Adrenal gland (tissue), 12 donors: ENCODE results near the gene KDF1. TPM values are rescaled to one million over a fixed set of nuclear protein-coding genes. Genes with fewer than 3 reads are reported as not detected.

Experiments
- DNase-seq, 7 donors: peaks; one replicate each; pipeline ENCODE4 v3.0.0-alpha.2; 2019 to 2020
- H3K27ac ChIP-seq, 5 donors: fragments of 200-600 bp; sonication (generic) in 4 of 5; 1 replicate in 3 of 5; 2 replicates in 2 of 5; pipeline versions ENCODE4 v1.5.1 to v1.8.0; 2016 to 2020; ENCODE audit warnings: mild to moderate bottlenecking in 1 of 5
- H3K27me3 ChIP-seq: fragments of 200-600 bp; 2 replicates; pipeline ENCODE4 v1.8.0; 2021
- H3K36me3 ChIP-seq, 2 donors: fragments of 200-600 bp; replicated peaks in 1 of 2; 1 replicate in 1 of 2; 2 replicates in 1 of 2; pipeline versions ENCODE4 v1.5.1 to v1.8.0; 2018 to 2022
- H3K4me1 ChIP-seq, 2 donors: fragments of 200-600 bp; replicated peaks in 1 of 2; 1 replicate in 1 of 2; 2 replicates in 1 of 2; pipeline versions ENCODE4 v1.5.1 to v1.8.0; 2018 to 2021
- H3K4me3 ChIP-seq, 4 donors: fragments of 200-600 bp; sonication (generic) in 3 of 4; one replicate each; pipeline ENCODE4 v1.5.1; 2016 to 2018
- H3K9me3 ChIP-seq, 3 donors: fragments of 200-600 bp; sonication (generic) in 1 of 3; replicated peaks in 1 of 3; 1 replicate in 2 of 3; 2 replicates in 1 of 3; pipeline versions ENCODE4 v1.5.1 to v1.8.0; 2016 to 2021
- CTCF ChIP-seq, 6 experiments: fragments of 450-650 bp in 4 of 6; fragments of 200-600 bp in 2 of 6; sonication (generic) in 1 of 6; IDR thresholded peaks; 1 replicate in 5 of 6; 2 replicates in 1 of 6; pipeline versions ENCODE4 v1.5.1 to v1.8.0; 2016 to 2021; ENCODE audit warnings: antibody characterized with exemption in 6 of 6, mild to moderate bottlenecking in 2 of 6, moderate library complexity in 1 of 6
- POLR2A ChIP-seq, 2 donors: fragments of 450-650 bp; IDR thresholded peaks; one replicate each; pipeline ENCODE4 v1.6.1; 2017; ENCODE audit warnings: antibody characterized with exemption in 2 of 2, mild to moderate bottlenecking in 2 of 2, moderate library complexity in 1 of 2
- WGBS, 4 donors: extraction: QIAGEN DNeasy Blood & Tissue Kit in 2 of 4; methylation state at CpG; one replicate each; pipeline versions ENCODE4 v1.1.5 to v1.1.7; 2013 to 2017; 5-methylcytosine and 5-hydroxymethylcytosine counted together
- intact Hi-C, 2 donors: fragments of 100-400 bp; cut with DNase I; formaldehyde crosslinking; loops; one replicate each; pipeline versions ENCODE4 v1.14.1 to v1.15.0; 2022 to 2023
- polyA plus RNA-seq, 3 donors: library from polyadenylated mRNA; stranded (reverse); fragments of 200-250 nt in 2 of 3; fragments of 350-450 nt in 1 of 3; fragmentation: Illumina TruSeq in 1 of 3; extraction: RNeasy Lipid Tissue Mini Kit (QIAGEN cat#74804) in 1 of 3; gene quantifications; one replicate each; pipeline ENCODE4 v1.2.3, GENCODE V29; 2013 to 2014
- total RNA-seq, 9 donors: library from RNA; depleted of rRNA in 4 of 9; stranded (reverse); fragments of >200 nt in 4 of 9; fragments of 120-200 nt in 1 of 9; fragmentation: NEBNext Ultra II Directional in 1 of 9; extraction: Animal tissue kit (Norgen Biotek cat#: 25700) in 1 of 9; gene quantifications; one replicate each; pipeline versions ENCODE4 v1.1.0 to v1.2.4, GENCODE V29; 2013 to 2023
- donor health status: healthy with polysubstance abuse.
- donor health status: Bipolar disorder and iron deficiency.
- donor health status: DM: yes; HTN: yes; CAD: no.
- donor health status: DM: no; HTN: no; CAD: no.
- donor health status: DM: no; HTN: no; CAD: no.
- donor health status: DM: yes; HTN: yes; CAD: no.

The KDF1 gene
- total and polyA plus RNA-seq, 12 donors, result 0.15 to 4.0 (median 1.2) TPM

GRCh38 chr1:26984291-26984690 lies 24.0 kb upstream of the KDF1 start:
- Histone ChIP-seq H3K4me1 (no peaks in the 10 kb centered on the region), H3K36me3 (no peaks in the 10 kb centered on the region), H3K27ac (no peak overlapping the region), H3K9me3 (no peaks in the 10 kb centered on the region), H3K4me3 (no peak overlapping the region), H3K27me3 (peaks cover 10% of the 10 kb centered on the region)
- WGBS, 4 donors, result 75 to 84% (median 80%) methylated on average over 8 of the region's 8 CpGs
- TF ChIP-seq CTCF (IDR thresholded peaks at IDR 0.05) (no peak), POLR2A (IDR thresholded peaks at IDR 0.05) (no peak)
- no peak for DNase-seq
- intact Hi-C loops, result no loop called here

- no peak overlapping the region for H3K4me3 ChIP-seq
- H3K36me3 ChIP-seq, result no peaks in the 10 kb centered on the region
- H3K27ac ChIP-seq, result no peak overlapping the region
- WGBS, 4 donors, result 55 to 67% (median 64%) methylated on average over 5 of the region's 5 CpGs
- no peaks in the 10 kb centered on the region for H3K9me3 ChIP-seq
- intact Hi-C loops, result no loop called here
- no peak for DNase-seq
- H3K27me3 ChIP-seq, result peaks cover 10% of the 10 kb centered on the region
- TF ChIP-seq POLR2A (IDR thresholded peaks at IDR 0.05) (no peak), CTCF (IDR thresholded peaks at IDR 0.05) (no peak)
- H3K4me1 ChIP-seq, result no peaks in the 10 kb centered on the region
Observed at GRCh38 chr1:26983863-26984262, 23.6 kb upstream of the KDF1 start.

- TF ChIP-seq POLR2A (IDR thresholded peaks at IDR 0.05) (no peak), CTCF (IDR thresholded peaks at IDR 0.05) (no peak)
- DNase-seq, result no peak
- intact Hi-C loops, result no loop called here
- no peak overlapping the region for H3K27ac ChIP-seq
- H3K36me3 ChIP-seq, result no peaks in the 10 kb centered on the region
- no peaks in the 10 kb centered on the region for H3K9me3 ChIP-seq
- 59 to 76% (median 73%) methylated on average over 3 of the region's 3 CpGs for WGBS, 4 donors
- H3K27me3 ChIP-seq, result peaks cover 10% of the 10 kb centered on the region
- H3K4me3 ChIP-seq, result no peak overlapping the region
- H3K4me1 ChIP-seq, result no peaks in the 10 kb centered on the region
Observed at GRCh38 chr1:26981146-26981846, 21.0 kb upstream of the KDF1 start.

- peaks cover 10% of the 10 kb centered on the region for H3K27me3 ChIP-seq
- H3K9me3 ChIP-seq, result no peaks in the 10 kb centered on the region
- intact Hi-C loops, result no loop called here
- no peak overlapping the region for H3K27ac ChIP-seq
- TF ChIP-seq CTCF (IDR thresholded peaks at IDR 0.05) (no peak), POLR2A (IDR thresholded peaks at IDR 0.05) (no peak)
- no peaks in the 10 kb centered on the region for H3K4me1 ChIP-seq
- no peak overlapping the region for H3K4me3 ChIP-seq
- WGBS, 4 donors, result 56 to 78% (median 64%) methylated on average over 2 of the region's 2 CpGs
- no peaks in the 10 kb centered on the region for H3K36me3 ChIP-seq
- DNase-seq, result no peak
Observed at GRCh38 chr1:26978901-26979300, 18.6 kb upstream of the KDF1 start.
